ENCODE measurements around the gene RNU6-9.

- TF ChIP-seq, protein P1, sequence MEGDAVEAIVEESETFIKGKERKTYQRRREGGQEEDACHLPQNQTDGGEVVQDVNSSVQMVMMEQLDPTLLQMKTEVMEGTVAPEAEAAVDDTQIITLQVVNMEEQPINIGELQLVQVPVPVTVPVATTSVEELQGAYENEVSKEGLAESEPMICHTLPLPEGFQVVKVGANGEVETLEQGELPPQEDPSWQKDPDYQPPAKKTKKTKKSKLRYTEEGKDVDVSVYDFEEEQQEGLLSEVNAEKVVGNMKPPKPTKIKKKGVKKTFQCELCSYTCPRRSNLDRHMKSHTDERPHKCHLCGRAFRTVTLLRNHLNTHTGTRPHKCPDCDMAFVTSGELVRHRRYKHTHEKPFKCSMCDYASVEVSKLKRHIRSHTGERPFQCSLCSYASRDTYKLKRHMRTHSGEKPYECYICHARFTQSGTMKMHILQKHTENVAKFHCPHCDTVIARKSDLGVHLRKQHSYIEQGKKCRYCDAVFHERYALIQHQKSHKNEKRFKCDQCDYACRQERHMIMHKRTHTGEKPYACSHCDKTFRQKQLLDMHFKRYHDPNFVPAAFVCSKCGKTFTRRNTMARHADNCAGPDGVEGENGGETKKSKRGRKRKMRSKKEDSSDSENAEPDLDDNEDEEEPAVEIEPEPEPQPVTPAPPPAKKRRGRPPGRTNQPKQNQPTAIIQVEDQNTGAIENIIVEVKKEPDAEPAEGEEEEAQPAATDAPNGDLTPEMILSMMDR (IDR thresholded peaks at IDR 0.05) = no peak
- no peak for TF ChIP-seq POLR2A (IDR thresholded peaks at IDR 0.05)
Observed at GRCh38 chr19:918152-918437, 24.8 kb downstream of the RNU6-9 start.
